ENCODE data around the gene LRP4. TPM values are rescaled to one million over a fixed set of nuclear protein-coding genes. Genes with fewer than 3 reads are reported as not detected.

The LRP4 gene
- total and polyA plus RNA-seq, 3 donors from 2014 or later, result 4.9 to 8.1 (median 7.8) TPM

DNA sequence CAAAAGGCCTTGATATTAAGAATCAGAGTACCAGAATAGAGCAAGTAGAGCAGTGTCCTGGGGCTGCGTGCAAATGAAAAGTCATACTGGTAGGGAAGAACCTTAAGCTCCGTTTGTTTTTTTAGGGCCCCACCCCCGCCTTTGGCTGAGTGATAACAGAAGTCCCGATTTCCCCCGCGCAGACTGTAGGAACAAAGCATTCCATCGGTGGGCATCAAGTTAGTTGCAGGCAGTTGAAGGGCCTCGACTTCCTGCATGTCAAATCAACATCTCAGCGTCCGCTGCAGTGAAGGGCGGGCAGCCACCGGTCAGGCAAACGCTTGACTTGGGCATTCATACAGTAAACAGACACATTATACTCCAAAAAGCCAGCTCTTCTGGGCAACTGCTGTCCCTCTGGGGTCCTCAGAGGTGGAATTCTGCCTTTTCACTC is 11.7 kb downstream of the LRP4 start:
- TF ChIP-seq, protein P1, sequence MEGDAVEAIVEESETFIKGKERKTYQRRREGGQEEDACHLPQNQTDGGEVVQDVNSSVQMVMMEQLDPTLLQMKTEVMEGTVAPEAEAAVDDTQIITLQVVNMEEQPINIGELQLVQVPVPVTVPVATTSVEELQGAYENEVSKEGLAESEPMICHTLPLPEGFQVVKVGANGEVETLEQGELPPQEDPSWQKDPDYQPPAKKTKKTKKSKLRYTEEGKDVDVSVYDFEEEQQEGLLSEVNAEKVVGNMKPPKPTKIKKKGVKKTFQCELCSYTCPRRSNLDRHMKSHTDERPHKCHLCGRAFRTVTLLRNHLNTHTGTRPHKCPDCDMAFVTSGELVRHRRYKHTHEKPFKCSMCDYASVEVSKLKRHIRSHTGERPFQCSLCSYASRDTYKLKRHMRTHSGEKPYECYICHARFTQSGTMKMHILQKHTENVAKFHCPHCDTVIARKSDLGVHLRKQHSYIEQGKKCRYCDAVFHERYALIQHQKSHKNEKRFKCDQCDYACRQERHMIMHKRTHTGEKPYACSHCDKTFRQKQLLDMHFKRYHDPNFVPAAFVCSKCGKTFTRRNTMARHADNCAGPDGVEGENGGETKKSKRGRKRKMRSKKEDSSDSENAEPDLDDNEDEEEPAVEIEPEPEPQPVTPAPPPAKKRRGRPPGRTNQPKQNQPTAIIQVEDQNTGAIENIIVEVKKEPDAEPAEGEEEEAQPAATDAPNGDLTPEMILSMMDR (IDR thresholded peaks at IDR 0.05), result no peak
- TF ChIP-seq POLR2A (IDR thresholded peaks at IDR 0.05), result no peak
- H3K4me3 ChIP-seq, result no peak overlapping the region
- intact Hi-C loops (cut with DNase I; ENCODE audit: low total_unique reads), result no loop called here
- no peaks in the 10 kb centered on the region for H3K9me3 ChIP-seq
- H3K4me1 ChIP-seq, result peaks cover 3% of the 10 kb centered on the region
- no peak overlapping the region for H3K27ac ChIP-seq
- H3K36me3 ChIP-seq (ENCODE audit: low read depth, missing control alignments), result no peaks in the 10 kb centered on the region
- DNase-seq, result peak; percentile 23
- no peaks in the 10 kb centered on the region for H3K27me3 ChIP-seq
- 12 to 29% methylated on average over 13 of the region's 13 CpGs for WGBS, 2 donors

- Histone ChIP-seq H3K27ac (no peak overlapping the region), H3K9me3 (no peaks in the 10 kb centered on the region), H3K4me3 (no peak overlapping the region), H3K36me3 (ENCODE audit: low read depth, missing control alignments) (no peaks in the 10 kb centered on the region), H3K4me1 (peaks cover 3% of the 10 kb centered on the region), H3K27me3 (no peaks in the 10 kb centered on the region)
- TF ChIP-seq, protein P1 (IDR thresholded peaks at IDR 0.05), result no peak
- no peak for TF ChIP-seq POLR2A (IDR thresholded peaks at IDR 0.05)
- intact Hi-C loops (cut with DNase I; ENCODE audit: low total_unique reads), result no loop called here
- 76% methylated on average over 5 of the region's 5 CpGs for WGBS, 2 donors
- DNase-seq, result no peak
Observed at GRCh38 chr11:46905806-46906205, 12.5 kb downstream of the LRP4 start.

- intact Hi-C loops (cut with DNase I; ENCODE audit: low total_unique reads), result no loop called here
- WGBS, 2 donors, result 50 to 84% methylated on average over 7 to 10 of the region's 10 CpGs
Observed at GRCh38 chr11:46903846-46904245, 14.5 kb downstream of the LRP4 start.

GRCh38 chr11:46902694-46903093 is 15.7 kb downstream of the LRP4 start:
- H3K4me3 ChIP-seq, result no peak overlapping the region
- DNase-seq, result no peak
- H3K27me3 ChIP-seq, result no peaks in the 10 kb centered on the region
- H3K9me3 ChIP-seq, result no peaks in the 10 kb centered on the region
- no peaks in the 10 kb centered on the region for H3K36me3 ChIP-seq (ENCODE audit: low read depth, missing control alignments)
- TF ChIP-seq, protein P1 (IDR thresholded peaks at IDR 0.05), result no peak
- no peak for TF ChIP-seq POLR2A (IDR thresholded peaks at IDR 0.05)
- intact Hi-C loops (cut with DNase I; ENCODE audit: low total_unique reads), result no loop called here
- 90 to 96% methylated on average over 4 to 6 of the region's 6 CpGs for WGBS, 2 donors
- peaks cover 3% of the 10 kb centered on the region for H3K4me1 ChIP-seq
- H3K27ac ChIP-seq, result no peak overlapping the region

More at GRCh38 chr11:46903846-46904245, 14.5 kb downstream of the LRP4 start:
- DNase-seq, result no peak
- H3K9me3 ChIP-seq, result no peaks in the 10 kb centered on the region
- TF ChIP-seq, protein P1 (IDR thresholded peaks at IDR 0.05), result no peak
- no peak for TF ChIP-seq POLR2A (IDR thresholded peaks at IDR 0.05)
- H3K27ac ChIP-seq, result no peak overlapping the region
- peaks cover 3% of the 10 kb centered on the region for H3K4me1 ChIP-seq
- no peaks in the 10 kb centered on the region for H3K36me3 ChIP-seq (ENCODE audit: low read depth, missing control alignments)
- H3K27me3 ChIP-seq, result no peaks in the 10 kb centered on the region
- no peak overlapping the region for H3K4me3 ChIP-seq

DNA sequence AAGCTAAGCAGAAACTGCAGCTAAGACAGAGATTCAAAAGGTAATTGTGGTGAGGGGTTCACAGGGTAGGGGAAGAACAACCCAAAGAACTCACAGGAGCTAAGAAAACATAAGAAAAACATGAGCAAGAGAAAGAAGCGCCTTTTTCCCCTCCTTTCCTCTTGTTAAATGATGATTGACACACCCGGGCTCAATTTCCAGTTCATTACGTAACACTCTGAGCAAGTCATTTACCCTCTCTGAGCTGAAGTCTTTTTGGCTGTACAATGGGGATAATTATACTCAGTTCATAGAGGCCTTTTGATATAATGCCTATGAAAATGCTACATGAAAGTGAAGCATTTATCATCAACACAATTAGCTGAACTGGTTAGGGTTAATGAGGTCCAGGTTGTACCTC is 17.2 kb downstream of the LRP4 start:
- no peak for DNase-seq
- WGBS, 2 donors, result 90 to 91% methylated on average over 3 of the region's 3 CpGs
- no peak for TF ChIP-seq POLR2A (IDR thresholded peaks at IDR 0.05)
- TF ChIP-seq, protein P1 (IDR thresholded peaks at IDR 0.05), result no peak
- Histone ChIP-seq H3K27me3 (no peaks in the 10 kb centered on the region), H3K4me1 (no peaks in the 10 kb centered on the region), H3K36me3 (ENCODE audit: low read depth, missing control alignments) (no peaks in the 10 kb centered on the region), H3K27ac (no peak overlapping the region), H3K9me3 (no peaks in the 10 kb centered on the region), H3K4me3 (no peak overlapping the region)
- intact Hi-C loops (cut with DNase I; ENCODE audit: low total_unique reads), result no loop called here

All from testis (tissue), 3 donors.